Neural cell (in vitro differentiated cells): ENCODE results near the gene KIAA1549.
"Not testable (repeated sequence)": the region's sequence is repeated elsewhere in the genome, so short reads cannot be mapped to it uniquely, and the experiment has no call there.

Experiments used
- EP300 ChIP-seq: fragments of 450-650 bp; conservative IDR thresholded peaks from 2 replicates; pipeline ENCODE4 v1.6.1; 2014; ENCODE audit warnings: antibody characterized with exemption, mild to moderate bottlenecking, moderate library complexity; ENCODE audit not compliant: poor library complexity, severe bottlenecking
- EZH2 ChIP-seq: fragments of 200-600, 300-800 bp; shearing (Covaris generic), sonication (generic); IDR thresholded peaks from 2 replicates; pipeline ENCODE4 v1.6.1; 2014; ENCODE audit warnings: antibody characterized with exemption, low read length, borderline replicate concordance, mild to moderate bottlenecking; ENCODE audit not compliant: insufficient read depth, poor library complexity, severe bottlenecking
- MXI1 ChIP-seq: fragments of 450-650 bp; conservative IDR thresholded peaks from 2 replicates; pipeline ENCODE4 v1.6.1; 2014; ENCODE audit warnings: antibody characterized with exemption, mild to moderate bottlenecking; ENCODE audit not compliant: poor library complexity, severe bottlenecking
- POLR2AphosphoS5 ChIP-seq: IDR thresholded peaks from 2 replicates; pipeline ENCODE4 v1.6.1; 2012
- RAD21 ChIP-seq: fragments of 450-650 bp; conservative IDR thresholded peaks from 2 replicates; pipeline ENCODE4 v1.6.1; 2014; ENCODE audit warnings: antibody characterized with exemption, mild to moderate bottlenecking, moderate library complexity
- SMC3 ChIP-seq: fragments of 450-650 bp; conservative IDR thresholded peaks from 2 replicates; pipeline ENCODE4 v1.6.1; 2014; ENCODE audit warnings: antibody characterized with exemption, mild to moderate bottlenecking, moderate library complexity; ENCODE audit not compliant: poor library complexity
- TAF1 ChIP-seq: IDR thresholded peaks from 2 replicates; pipeline ENCODE4 v1.6.1; 2012; ENCODE audit warnings: low read depth
- TF ChIP-seq, protein P1 (sequence below): fragments of 450-650 bp; IDR thresholded peaks from 2 replicates; pipeline ENCODE4 v1.5.1; 2014; ENCODE audit warnings: antibody characterized with exemption, mild to moderate bottlenecking, moderate library complexity; ENCODE audit not compliant: poor library complexity, severe bottlenecking
- TF ChIP-seq, protein P2 (sequence below): IDR thresholded peaks from 2 replicates; pipeline ENCODE4 v1.6.1; 2012; ENCODE audit warnings: borderline replicate concordance

DNA sequence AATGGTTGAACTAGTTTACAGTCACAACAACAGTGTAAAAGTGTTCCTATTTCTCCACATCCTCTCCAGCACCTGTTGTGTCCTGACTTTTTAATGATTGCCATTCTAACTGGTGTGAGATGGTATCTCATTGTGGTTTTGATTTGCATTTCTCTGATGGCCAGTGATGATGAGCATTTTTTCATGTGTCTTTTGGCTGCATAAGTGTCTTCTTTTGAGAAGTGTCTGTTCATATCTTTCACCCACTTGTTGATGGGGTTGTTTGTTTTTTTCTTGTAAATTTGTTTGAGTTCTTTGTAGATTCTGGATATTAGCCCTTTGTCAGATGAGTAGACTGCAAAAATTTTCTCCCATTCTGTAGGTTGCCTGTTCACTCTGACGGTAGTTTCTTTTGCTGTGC lies 40.6 kb downstream of the KIAA1549 start:
- TF ChIP-seq POLR2AphosphoS5, SMC3, RAD21, EZH2, EP300, MXI1, TAF1: not testable (repeated sequence)
- TF ChIP-seq, protein P1, sequence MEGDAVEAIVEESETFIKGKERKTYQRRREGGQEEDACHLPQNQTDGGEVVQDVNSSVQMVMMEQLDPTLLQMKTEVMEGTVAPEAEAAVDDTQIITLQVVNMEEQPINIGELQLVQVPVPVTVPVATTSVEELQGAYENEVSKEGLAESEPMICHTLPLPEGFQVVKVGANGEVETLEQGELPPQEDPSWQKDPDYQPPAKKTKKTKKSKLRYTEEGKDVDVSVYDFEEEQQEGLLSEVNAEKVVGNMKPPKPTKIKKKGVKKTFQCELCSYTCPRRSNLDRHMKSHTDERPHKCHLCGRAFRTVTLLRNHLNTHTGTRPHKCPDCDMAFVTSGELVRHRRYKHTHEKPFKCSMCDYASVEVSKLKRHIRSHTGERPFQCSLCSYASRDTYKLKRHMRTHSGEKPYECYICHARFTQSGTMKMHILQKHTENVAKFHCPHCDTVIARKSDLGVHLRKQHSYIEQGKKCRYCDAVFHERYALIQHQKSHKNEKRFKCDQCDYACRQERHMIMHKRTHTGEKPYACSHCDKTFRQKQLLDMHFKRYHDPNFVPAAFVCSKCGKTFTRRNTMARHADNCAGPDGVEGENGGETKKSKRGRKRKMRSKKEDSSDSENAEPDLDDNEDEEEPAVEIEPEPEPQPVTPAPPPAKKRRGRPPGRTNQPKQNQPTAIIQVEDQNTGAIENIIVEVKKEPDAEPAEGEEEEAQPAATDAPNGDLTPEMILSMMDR: not testable (repeated sequence)
- TF ChIP-seq, protein P2, sequence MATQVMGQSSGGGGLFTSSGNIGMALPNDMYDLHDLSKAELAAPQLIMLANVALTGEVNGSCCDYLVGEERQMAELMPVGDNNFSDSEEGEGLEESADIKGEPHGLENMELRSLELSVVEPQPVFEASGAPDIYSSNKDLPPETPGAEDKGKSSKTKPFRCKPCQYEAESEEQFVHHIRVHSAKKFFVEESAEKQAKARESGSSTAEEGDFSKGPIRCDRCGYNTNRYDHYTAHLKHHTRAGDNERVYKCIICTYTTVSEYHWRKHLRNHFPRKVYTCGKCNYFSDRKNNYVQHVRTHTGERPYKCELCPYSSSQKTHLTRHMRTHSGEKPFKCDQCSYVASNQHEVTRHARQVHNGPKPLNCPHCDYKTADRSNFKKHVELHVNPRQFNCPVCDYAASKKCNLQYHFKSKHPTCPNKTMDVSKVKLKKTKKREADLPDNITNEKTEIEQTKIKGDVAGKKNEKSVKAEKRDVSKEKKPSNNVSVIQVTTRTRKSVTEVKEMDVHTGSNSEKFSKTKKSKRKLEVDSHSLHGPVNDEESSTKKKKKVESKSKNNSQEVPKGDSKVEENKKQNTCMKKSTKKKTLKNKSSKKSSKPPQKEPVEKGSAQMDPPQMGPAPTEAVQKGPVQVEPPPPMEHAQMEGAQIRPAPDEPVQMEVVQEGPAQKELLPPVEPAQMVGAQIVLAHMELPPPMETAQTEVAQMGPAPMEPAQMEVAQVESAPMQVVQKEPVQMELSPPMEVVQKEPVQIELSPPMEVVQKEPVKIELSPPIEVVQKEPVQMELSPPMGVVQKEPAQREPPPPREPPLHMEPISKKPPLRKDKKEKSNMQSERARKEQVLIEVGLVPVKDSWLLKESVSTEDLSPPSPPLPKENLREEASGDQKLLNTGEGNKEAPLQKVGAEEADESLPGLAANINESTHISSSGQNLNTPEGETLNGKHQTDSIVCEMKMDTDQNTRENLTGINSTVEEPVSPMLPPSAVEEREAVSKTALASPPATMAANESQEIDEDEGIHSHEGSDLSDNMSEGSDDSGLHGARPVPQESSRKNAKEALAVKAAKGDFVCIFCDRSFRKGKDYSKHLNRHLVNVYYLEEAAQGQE: not testable (repeated sequence)
